Testis (tissue), 3 donors: Measurements from ENCODE around the gene HBD. TPM values are rescaled to one million over a fixed set of nuclear protein-coding genes. Genes with fewer than 3 reads are reported as not detected.

Experiments
- DNase-seq: peaks from one replicate; pipeline ENCODE4 v3.0.0-alpha.2; 2019
- H3K27ac ChIP-seq, 2 donors: fragments of 200-600 bp; sonication (generic); one replicate each; pipeline ENCODE4 v1.5.1; 2019
- H3K27me3 ChIP-seq: fragments of 200-600 bp; sonication (generic); one replicate; pipeline ENCODE4 v1.5.1; 2019
- H3K36me3 ChIP-seq: fragments of 200-600 bp; sonication (generic); one replicate; pipeline ENCODE4 v1.5.1; 2017; ENCODE audit warnings: low read depth; ENCODE audit errors: missing control alignments
- H3K4me1 ChIP-seq: fragments of 200-600 bp; sonication (generic); one replicate; pipeline ENCODE4 v1.5.1; 2019
- H3K4me3 ChIP-seq, 2 donors: fragments of 200-600 bp; sonication (generic); one replicate each; pipeline ENCODE4 v1.5.1; 2017 to 2019
- H3K9me3 ChIP-seq: fragments of 200-600 bp; sonication (generic); one replicate; pipeline ENCODE4 v1.5.1; 2017
- POLR2A ChIP-seq: fragments of 450-650 bp; IDR thresholded peaks from one replicate; pipeline ENCODE4 v1.6.1; 2017; ENCODE audit warnings: antibody characterized with exemption, mild to moderate bottlenecking, moderate library complexity
- WGBS, 2 donors: methylation state at CpG; one replicate each; pipeline ENCODE4 v1.1.5; 2018; 5-methylcytosine and 5-hydroxymethylcytosine counted together
- intact Hi-C: fragments of 100-400 bp; cut with DNase I; formaldehyde crosslinking; loops from one replicate; pipeline ENCODE4 v1.15.1; 2023; ENCODE audit warnings: low total_unique reads
- polyA plus RNA-seq: library from polyadenylated mRNA; stranded (reverse); fragments of 350-450 nt; fragmentation: Illumina TruSeq; extraction: RNeasy Lipid Tissue Mini Kit (QIAGEN cat#74804); gene quantifications from one replicate; pipeline ENCODE4 v1.2.3, GENCODE V29; 2014; ENCODE audit warnings: low read depth, low replicate concordance; ENCODE audit not compliant: insufficient read depth
- total RNA-seq, 2 donors: library from RNA; depleted of rRNA; stranded (reverse); fragments of >200 nt; gene quantifications; one replicate each; pipeline ENCODE4 v1.2.3, GENCODE V29; 2016
- TF ChIP-seq, protein P1 (sequence below), 3 experiments: fragments of 450-650 bp in 2 of 3; fragments of 200-600 bp in 1 of 3; sonication (generic) in 1 of 3; IDR thresholded peaks; one replicate each; pipeline ENCODE4 v1.5.1; 2016 to 2019; ENCODE audit warnings: antibody characterized with exemption in 3 of 3, mild to moderate bottlenecking in 2 of 3, moderate library complexity in 1 of 3

The HBD gene
- total and polyA plus RNA-seq, 3 donors from 2014 or later: not detected

DNA sequence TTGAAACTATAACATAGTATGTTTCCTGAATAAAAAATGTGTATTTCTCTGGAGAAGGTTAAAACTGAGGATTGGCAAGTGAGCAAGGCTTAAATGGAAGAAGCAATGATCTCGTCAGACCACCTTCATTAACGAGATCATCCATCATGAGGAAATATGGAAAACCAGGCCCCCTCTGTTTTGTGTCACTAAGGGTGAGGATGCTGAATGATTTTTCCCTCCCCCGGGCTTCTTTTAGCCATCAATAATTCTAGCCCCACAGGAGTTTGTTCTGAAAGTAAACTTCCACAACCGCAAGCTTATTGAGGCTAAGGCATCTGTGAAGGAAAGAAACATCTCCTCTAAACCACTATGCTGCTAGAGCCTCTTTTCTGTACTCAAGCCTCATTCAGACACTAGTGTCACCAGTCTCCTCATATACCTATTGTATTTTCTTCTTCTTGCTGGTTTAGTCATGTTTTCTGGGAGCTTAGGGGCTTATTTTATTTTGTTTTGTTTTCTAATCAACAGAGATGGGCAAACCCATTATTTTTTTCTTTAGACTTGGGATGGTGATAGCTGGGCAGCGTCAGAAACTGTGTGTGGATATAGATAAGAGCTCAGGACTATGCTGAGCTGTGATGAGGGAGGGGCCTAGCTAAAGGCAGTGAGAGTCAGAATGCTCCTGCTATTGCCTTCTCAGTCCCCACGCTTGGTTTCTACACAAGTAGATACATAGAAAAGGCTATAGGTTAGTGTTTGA lies 41.3 kb upstream of the HBD start:
- Histone ChIP-seq H3K9me3 (no peaks in the 10 kb centered on the region), H3K27ac (no peak overlapping the region), H3K36me3 (no peaks in the 10 kb centered on the region), H3K27me3 (no peaks in the 10 kb centered on the region), H3K4me3 (no peak overlapping the region), H3K4me1 (no peaks in the 10 kb centered on the region)
- 71 to 80% methylated on average over 6 of the region's 6 CpGs for WGBS, 2 donors
- intact Hi-C loops: no loop called here
- TF ChIP-seq POLR2A: no peak
- TF ChIP-seq, protein P1, sequence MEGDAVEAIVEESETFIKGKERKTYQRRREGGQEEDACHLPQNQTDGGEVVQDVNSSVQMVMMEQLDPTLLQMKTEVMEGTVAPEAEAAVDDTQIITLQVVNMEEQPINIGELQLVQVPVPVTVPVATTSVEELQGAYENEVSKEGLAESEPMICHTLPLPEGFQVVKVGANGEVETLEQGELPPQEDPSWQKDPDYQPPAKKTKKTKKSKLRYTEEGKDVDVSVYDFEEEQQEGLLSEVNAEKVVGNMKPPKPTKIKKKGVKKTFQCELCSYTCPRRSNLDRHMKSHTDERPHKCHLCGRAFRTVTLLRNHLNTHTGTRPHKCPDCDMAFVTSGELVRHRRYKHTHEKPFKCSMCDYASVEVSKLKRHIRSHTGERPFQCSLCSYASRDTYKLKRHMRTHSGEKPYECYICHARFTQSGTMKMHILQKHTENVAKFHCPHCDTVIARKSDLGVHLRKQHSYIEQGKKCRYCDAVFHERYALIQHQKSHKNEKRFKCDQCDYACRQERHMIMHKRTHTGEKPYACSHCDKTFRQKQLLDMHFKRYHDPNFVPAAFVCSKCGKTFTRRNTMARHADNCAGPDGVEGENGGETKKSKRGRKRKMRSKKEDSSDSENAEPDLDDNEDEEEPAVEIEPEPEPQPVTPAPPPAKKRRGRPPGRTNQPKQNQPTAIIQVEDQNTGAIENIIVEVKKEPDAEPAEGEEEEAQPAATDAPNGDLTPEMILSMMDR (IDR thresholded peaks at IDR 0.05): no peak
- DNase-seq: no peak

- Histone ChIP-seq H3K36me3 (no peaks in the 10 kb centered on the region), H3K27me3 (no peaks in the 10 kb centered on the region), H3K4me1 (no peaks in the 10 kb centered on the region), H3K4me3 (no peak overlapping the region), H3K9me3 (no peaks in the 10 kb centered on the region), H3K27ac (no peak overlapping the region)
- intact Hi-C loops: no loop called here
- DNase-seq: no peak
- TF ChIP-seq, protein P1 (IDR thresholded peaks at IDR 0.05): no peak
- no peak for TF ChIP-seq POLR2A
- WGBS, 2 donors: 67 to 81% methylated on average over 5 of the region's 5 CpGs
Observed at GRCh38 chr11:5274395-5274794, 40.1 kb upstream of the HBD start.

DNA sequence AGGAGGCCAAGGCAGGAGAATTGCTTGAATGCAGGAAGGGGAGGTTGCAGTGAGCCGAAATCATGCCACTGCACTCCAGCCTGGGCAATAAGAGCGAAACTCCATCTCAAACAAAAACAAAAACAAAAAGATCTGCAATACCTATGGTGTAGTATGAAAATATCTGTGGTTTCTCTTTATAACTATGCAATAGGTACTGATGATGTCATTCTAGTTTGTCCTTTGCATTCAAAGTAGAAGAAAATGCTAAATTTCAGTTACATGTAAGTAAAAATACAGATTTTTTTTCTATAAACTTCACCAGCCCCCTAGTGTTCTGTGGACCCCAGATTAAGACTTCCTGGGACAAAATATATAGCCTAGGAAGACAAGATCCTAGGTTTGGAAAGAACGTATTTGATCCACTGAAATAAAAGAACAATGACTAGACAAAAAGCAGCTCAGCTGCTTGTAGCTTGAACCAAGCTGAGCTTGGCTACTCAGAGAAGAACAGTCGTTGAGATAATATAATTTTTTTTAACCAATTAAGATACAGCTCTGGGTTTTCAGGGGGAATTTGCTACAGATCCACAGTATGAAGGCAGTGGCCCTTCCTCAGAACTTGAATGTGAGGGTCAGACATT lies 38.2 kb upstream of the HBD start:
- H3K27ac ChIP-seq: no peak overlapping the region
- H3K36me3 ChIP-seq: no peaks in the 10 kb centered on the region
- H3K4me1 ChIP-seq: no peaks in the 10 kb centered on the region
- intact Hi-C loops: no loop called here
- no peak for DNase-seq
- no peak overlapping the region for H3K4me3 ChIP-seq
- TF ChIP-seq POLR2A: no peak
- no peaks in the 10 kb centered on the region for H3K27me3 ChIP-seq
- H3K9me3 ChIP-seq: no peaks in the 10 kb centered on the region
- WGBS, 2 donors: 71 to 80% methylated on average over 4 of the region's 4 CpGs

GRCh38 chr11:5269715-5270147 lies 35.4 kb upstream of the HBD start, which contains the start of gene HBE1:
TSS of gene HBE1 (minus strand) at chr11:5269945. CDS start at chr11:5269890, 55 bp downstream.
- H3K27ac ChIP-seq: no peak within 1 kb of the TSS
- no peak within 1 kb of the TSS for H3K4me3 ChIP-seq
- no peak for DNase-seq
- WGBS, 2 donors: 51 to 74% methylated on average over 4 of the region's 4 CpGs
- TF ChIP-seq, protein P1 (IDR thresholded peaks at IDR 0.05): no peak
- no peak for TF ChIP-seq POLR2A
- no peaks in the 10 kb centered on the region for H3K9me3 ChIP-seq
- H3K36me3 ChIP-seq: no peaks in the 10 kb centered on the region
- H3K4me1 ChIP-seq: no peaks in the 10 kb centered on the region
- intact Hi-C loops: no loop called here
- no peaks in the 10 kb centered on the region for H3K27me3 ChIP-seq

DNA sequence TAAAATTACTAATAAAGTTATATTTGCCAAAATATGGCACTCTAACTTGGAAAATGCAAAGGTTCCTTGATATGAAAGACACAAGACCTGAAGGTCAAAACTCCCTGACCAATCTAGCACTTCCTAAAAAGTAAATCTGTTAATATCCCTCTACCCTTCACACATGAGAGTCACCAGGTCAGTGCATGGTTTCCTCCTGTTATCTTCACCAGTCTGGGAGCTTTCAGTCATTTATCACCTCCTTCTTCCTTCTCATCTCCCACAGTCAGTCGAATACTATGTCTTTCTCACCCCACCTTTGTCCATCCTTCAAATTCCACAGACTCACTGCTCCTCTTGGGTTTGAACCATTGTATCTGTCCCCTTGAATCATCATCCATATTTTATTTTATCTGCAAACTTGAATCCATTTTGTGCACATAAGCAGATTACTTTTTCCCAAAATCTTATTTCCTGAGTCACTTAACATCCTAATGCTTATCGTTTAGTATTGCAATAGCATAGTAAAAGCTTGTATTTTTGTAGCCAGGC lies 32.8 kb upstream of the HBD start:
- Histone ChIP-seq H3K9me3 (no peaks in the 10 kb centered on the region), H3K4me3 (no peak overlapping the region), H3K27me3 (no peaks in the 10 kb centered on the region), H3K4me1 (no peaks in the 10 kb centered on the region), H3K36me3 (no peaks in the 10 kb centered on the region), H3K27ac (no peak overlapping the region)
- WGBS, 2 donors: 87 to 93% methylated on average over 2 of the region's 2 CpGs
- intact Hi-C loops: no loop called here
- no peak for DNase-seq
- TF ChIP-seq, protein P1 (IDR thresholded peaks at IDR 0.05): no peak
- TF ChIP-seq POLR2A: no peak
